ENCODE measurements around the gene PPP1R14C.

Gene PPP1R14C

DNA sequence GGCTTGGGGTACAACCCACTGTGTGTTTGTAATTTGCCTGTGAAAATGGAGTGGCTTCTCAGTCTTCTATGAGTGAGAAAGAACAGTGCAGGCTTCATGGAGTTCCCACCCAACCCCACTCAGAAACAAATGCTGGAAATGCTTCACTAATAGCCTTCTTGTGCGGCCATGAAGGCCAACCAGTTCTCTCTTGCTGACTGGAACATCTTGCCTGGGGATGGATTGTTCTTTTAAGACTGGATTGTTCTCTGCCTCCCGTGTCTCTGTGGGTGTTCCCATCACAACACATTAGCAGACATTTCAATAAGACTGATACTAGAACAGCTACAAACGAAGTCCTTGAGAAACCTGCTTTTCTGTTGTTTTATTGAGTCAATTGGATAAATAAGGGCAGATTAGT, 110.6 kb downstream of the PPP1R14C start:
- DNase-seq: no peak

- no peak for DNase-seq
These were observed 111.9 kb downstream of the PPP1R14C start for GRCh38 chr6:150254770-150255169.

DNA sequence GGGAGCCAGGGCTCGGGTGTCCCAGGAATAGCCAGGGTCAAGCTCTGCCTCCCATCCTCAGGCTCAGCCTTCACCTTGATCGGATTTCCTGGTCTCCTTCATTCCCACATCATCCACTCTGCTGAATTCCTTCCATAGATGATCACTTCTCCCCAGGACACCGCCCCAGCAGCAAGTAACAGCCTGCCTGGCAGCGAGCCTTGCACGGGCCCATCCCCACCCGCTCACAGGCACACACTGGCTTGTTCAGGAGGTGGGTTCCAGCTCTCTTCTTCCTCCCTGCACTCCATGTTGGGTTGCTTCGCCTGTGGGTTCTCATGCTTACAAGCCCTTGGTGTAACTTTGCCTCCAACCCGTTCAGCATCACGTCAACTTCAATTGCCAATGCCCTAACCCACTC, 113.0 kb downstream of the PPP1R14C start:
- DNase-seq: no peak

- no peak for DNase-seq
These were observed 113.9 kb downstream of the PPP1R14C start for GRCh38 chr6:150256618-150257272.

GRCh38 chr6:150258381-150258780, 115.5 kb downstream of the PPP1R14C start:
- no peak for DNase-seq

DNA sequence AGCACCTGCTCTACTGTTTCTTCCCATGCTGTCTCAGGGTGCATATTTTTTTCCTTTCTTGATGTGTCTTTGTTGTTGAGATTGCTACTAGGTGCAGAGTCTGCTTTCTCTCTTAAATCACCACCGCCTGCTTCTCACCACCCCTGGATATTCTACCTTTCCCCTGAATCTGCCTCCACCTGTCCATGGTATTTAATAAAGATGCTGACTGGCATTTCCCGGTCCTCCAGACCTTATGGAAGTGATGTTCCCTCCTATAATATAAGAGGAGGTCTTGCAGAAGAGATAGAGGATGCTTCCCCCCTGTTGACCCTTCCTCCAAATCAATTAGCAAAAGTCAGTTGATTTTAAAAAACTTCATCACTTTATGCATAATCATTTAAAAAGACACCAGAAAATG, 118.1 kb downstream of the PPP1R14C start:
- DNase-seq: no peak

DNA sequence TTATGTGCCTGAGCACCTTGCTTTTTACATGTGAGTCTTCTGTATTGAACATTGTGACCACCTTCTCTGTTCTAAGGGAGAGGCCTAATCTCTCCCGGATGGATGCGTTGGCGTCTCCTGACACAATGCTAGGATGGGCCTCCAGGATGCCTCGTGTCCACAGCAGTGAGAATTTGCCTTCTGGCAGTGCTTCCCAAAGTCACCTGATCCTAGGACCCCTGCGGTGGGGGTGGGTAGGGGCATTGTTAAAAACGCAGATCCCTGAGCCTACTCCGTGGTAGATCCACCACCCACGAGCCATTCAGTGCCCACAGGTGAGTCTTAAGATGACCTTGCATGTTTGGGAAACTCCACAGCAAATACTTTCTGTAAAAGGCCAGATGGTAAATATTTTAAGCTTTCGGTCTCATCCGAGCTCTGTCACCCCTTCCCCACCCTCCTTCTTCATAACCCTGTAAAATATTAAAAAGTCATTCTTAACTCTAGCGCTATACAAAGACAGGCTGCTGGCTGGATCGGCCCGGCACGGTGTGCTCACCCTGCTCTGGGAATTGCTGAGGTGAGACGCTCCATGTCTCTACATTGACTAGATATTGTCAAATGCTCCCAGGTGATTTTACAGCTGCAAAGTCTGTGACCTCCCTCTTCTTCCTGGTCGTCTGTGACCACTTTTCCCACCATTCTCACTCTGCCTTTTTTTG, 119.3 kb downstream of the PPP1R14C start:
- DNase-seq: no peak

DNA sequence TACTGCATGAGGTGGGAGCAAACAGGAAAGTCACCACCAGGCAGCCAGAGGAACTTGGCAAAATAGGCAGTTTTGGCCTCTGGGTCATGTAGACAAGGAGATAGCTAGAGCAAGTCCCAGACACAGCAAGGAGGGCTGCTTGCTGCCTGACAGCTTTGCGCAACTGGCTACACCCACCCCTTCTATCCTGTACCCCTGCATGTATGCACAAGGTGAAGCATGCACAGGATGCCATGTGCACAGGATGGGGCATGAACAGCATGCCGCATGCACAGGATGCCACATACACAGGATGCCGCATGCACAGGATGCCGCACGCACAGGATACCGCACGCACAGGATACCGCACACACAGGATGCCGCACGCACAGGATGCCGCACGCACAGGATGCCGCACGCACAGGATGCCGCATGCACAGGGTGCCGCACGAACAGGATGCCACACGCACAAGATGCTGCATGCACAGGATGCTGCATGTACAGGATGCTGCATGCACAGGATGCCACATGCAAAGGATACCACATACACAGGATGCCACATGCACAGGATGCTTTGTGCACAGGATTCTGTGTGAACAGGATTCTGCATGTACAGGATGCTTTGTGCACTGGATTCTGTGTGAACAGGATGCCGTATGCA, 121.0 kb downstream of the PPP1R14C start:
- no peak for DNase-seq

- DNase-seq: no peak
These were observed 123.5 kb downstream of the PPP1R14C start for GRCh38 chr6:150266309-150266708.

DNA sequence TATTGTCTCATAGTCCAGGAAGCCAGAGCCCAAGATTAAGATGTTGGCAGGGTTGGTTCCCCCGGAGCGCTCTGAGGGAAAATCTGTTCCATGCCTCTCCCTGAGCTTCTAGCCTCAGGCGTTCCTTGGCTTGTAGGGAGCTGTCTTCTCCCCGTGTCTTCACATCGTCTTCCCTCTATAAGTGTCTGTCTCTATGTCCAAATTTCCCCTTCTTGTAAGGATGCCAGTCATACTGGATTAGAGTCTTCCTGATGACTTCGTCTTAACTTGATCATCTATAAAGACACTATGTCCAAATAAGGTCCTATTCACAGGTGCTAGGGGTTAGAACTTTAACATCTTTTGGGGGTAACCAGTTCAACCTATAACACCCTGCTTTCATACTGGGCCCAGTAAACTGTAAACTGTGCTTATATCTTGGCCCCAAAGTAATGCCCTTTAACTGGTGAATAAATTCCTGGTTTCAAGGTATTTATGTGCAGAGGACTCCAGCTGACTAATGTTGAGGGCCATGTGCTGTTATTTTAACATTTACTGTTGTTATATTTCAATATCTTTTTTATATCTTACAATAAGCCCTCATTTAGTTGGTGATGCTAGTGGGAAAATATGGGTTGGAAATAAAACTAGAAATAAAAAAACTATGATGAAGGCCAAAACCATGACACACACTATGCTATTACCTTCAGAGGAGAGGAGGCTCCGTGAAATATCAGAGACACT, 124.3 kb downstream of the PPP1R14C start:
- DNase-seq: no peak

- no peak for DNase-seq
These were observed 125.1 kb downstream of the PPP1R14C start for GRCh38 chr6:150267686-150268561.

DNA sequence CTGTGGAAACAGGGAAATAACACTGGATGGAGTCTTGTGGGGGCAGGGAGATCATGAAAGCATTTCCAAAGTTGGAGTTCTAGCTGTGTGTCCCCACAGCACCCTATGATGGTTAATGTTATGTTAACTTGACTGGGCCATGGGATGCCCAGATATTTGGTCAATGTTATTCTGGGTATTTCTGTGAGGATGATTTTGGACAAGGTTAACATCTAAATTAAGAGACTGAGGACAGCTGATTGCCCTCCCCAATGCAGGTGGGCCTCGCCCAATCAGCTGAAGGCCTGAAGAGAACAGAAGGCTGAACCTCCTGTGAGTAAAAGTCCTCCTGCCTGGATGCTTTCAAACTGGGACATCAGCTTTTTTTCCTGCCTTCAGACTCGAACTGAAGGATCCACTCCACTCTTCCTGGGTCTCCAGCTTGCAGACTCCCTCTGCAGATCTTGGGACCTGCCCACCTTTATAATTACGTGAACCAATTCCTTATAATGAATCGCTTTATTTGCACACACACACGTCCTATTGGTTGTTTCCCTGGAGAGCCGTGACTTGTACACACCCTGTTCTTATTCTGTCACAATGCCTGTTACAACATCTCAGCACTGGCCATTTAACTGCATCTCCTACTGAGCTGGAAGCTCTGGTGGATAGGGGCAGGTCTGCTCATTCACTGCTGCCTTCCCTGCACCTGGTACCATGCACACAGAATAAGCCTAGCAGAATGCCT, 126.4 kb downstream of the PPP1R14C start:
- DNase-seq: no peak

- DNase-seq: no peak
These were observed 127.0 kb downstream of the PPP1R14C start for GRCh38 chr6:150269857-150270223.

DNA sequence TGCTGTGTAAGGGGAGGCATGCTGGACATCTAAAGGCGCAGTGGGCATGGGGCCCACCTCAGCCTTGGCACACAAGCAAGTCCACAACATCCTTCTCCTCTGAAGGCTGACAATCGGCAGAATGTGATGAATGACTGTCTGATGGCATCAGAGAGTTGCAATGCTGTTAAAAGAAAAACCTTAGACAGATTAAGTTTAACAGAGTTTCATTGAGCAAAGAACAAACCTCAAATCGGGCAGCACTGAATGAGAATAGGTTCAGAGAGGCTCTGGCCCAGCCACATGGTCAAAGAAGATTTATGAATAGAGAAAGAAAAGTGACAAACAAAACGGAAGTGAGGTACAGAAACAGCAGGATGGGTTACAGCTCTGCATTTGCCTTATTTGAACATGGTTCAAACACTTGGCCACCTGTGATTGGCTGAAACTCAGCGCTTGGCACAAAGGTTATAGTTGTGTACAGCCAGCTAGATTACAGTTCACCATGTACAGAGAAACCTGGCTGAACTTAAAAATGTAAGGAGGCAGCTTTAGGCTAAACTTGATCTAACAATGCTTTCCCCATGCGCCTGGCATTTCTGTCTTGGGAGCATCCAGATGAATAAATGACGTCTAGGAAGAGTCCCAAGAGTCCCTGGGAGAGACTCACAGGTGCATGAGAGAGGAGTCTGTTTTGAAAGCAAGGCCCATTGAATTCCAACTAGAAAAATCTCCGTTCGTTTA, 127.6 kb downstream of the PPP1R14C start:
- DNase-seq: no peak

- DNase-seq: no peak
These were observed 128.3 kb downstream of the PPP1R14C start for GRCh38 chr6:150271172-150271500.

- no peak for DNase-seq
These were observed 128.8 kb downstream of the PPP1R14C start for GRCh38 chr6:150271501-150272263.

DNA sequence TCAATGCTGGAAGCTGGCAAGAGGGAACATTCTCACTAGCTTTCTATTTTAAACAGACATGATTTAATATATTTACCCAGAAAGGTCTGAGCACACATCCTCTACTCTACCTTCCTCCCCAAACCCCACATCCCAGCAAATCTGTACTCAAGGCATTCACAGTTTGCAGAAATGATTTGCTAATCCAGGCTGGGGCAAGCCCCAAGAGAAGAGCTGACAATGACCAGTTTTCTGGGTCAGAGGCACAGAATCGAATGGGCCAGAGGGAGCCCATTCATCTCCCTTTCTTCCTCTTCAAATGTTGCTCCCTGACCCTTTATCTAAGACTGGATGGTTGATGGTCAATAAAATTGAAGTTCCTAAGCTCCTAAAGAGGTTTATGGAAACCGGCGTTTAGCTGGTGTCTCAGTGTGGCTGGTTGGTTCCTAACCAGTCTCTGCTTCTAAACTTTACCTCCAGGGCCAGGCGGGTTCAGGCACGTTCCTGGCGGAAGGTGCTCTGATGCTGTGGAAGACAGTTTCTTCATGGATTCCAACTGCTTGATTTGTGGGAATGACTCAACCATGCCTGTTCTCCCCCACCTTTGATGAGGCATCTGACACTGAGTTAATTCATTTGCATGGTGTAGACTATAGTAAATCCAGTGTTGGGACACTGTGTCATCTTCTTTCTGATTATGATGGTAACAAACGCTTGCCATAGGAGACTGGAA, 129.6 kb downstream of the PPP1R14C start:
- DNase-seq: no peak

- no peak for DNase-seq
These were observed 130.1 kb downstream of the PPP1R14C start for GRCh38 chr6:150272976-150273315.

GRCh38 chr6:150273457-150274309, 130.8 kb downstream of the PPP1R14C start:
- DNase-seq: no peak

All from NCI-H446 treated with DMSO at 0.1 percent for 48 hours (cell line).